HG03558 (cell line): ENCODE data around the gene BRIP1.
"Not testable (repeated sequence)": the region's sequence is repeated elsewhere in the genome, so short reads cannot be mapped to it uniquely, and the experiment has no call there.

Experiments used
- ATAC-seq: cut with Tn5 transposase; IDR thresholded peaks from one replicate; pipeline ENCODE4 v1.9.1; 2021; ENCODE audit warnings: moderate number of reproducible peaks; ENCODE audit not compliant: unreplicated experiment; ENCODE audit errors: extremely low read depth

The BRIP1 gene

GRCh38 chr17:61868074-61868473, 4.7 kb upstream of the BRIP1 start:
- no peak for ATAC-seq

GRCh38 chr17:61867033-61867432, 3.7 kb upstream of the BRIP1 start:
- ATAC-seq = no peak

- no peak for ATAC-seq
These were observed 436 bp upstream of the BRIP1 start for GRCh38 chr17:61863801-61864126.

GRCh38 chr17:61862105-61862574, 1.2 kb downstream of the BRIP1 start:
- ATAC-seq = no peak

GRCh38 chr17:61860397-61860796, 2.9 kb downstream of the BRIP1 start:
- ATAC-seq = not testable (repeated sequence)

GRCh38 chr17:61856035-61856434, 7.3 kb downstream of the BRIP1 start:
- ATAC-seq = no peak

- ATAC-seq = no peak
These were observed 10.5 kb downstream of the BRIP1 start for GRCh38 chr17:61852857-61853256.

GRCh38 chr17:61849674-61850073, 13.7 kb downstream of the BRIP1 start:
- no peak for ATAC-seq

GRCh38 chr17:61848896-61849295, 14.4 kb downstream of the BRIP1 start:
- no peak for ATAC-seq

GRCh38 chr17:61848247-61848646, 15.1 kb downstream of the BRIP1 start:
- no peak for ATAC-seq

GRCh38 chr17:61847659-61848058, 15.7 kb downstream of the BRIP1 start:
- no peak for ATAC-seq

- ATAC-seq = no peak
These were observed 16.5 kb downstream of the BRIP1 start for GRCh38 chr17:61846761-61847375.

- no peak for ATAC-seq
These were observed 17.2 kb downstream of the BRIP1 start for GRCh38 chr17:61846088-61846487.

GRCh38 chr17:61843435-61843834, 19.9 kb downstream of the BRIP1 start:
- no peak for ATAC-seq

GRCh38 chr17:61842899-61843298, 20.4 kb downstream of the BRIP1 start:
- ATAC-seq = no peak

GRCh38 chr17:61839300-61839786, 24.0 kb downstream of the BRIP1 start:
- no peak for ATAC-seq

GRCh38 chr17:61837175-61838051, 25.9 kb downstream of the BRIP1 start:
- ATAC-seq = no peak

GRCh38 chr17:61836266-61837174, 26.8 kb downstream of the BRIP1 start:
- no peak for ATAC-seq

- ATAC-seq = no peak
These were observed 27.7 kb downstream of the BRIP1 start for GRCh38 chr17:61835606-61836005.

GRCh38 chr17:61834610-61835009, 28.7 kb downstream of the BRIP1 start:
- ATAC-seq = no peak
